IMR-90 (cell line): Measurements from ENCODE around the gene CNTRL. TPM values are rescaled to one million over a fixed set of nuclear protein-coding genes. Genes with fewer than 3 reads are reported as not detected.

Source experiments
- ATAC-seq: fragments of 200-7000 bp; cut with Tn5 transposase; 2 replicates; pipeline ENCODE4 v1.9.1; 2020; ENCODE audit warnings: low read depth, mild to moderate bottlenecking, moderate library complexity
- BruUV-seq: library from RNA; stranded (reverse); fragments of 400-500 nt; replicated peaks from 2 replicates; lab custom pipeline; 2021; lab: Mats Ljungman, UMichigan
- CTCF ChIA-PET: fragments of 300-600 bp; formaldehyde crosslinking; extraction: SDS; loops from one replicate; lab custom pipeline; 2021; ENCODE audit warnings: antibody characterized with exemption; lab: Yijun Ruan, JAX
- POLR2A ChIA-PET: fragments of 300-600 bp; sonication (Branson Sonifier 250); formaldehyde crosslinking; loops from one replicate; lab custom pipeline; 2022; ENCODE audit warnings: antibody characterized with exemption; ENCODE audit not compliant: unreplicated experiment; lab: Charles Lee
- DNase-seq: peaks from one replicate; pipeline ENCODE4 v3.0.0; 2013
- H2AFZ ChIP-seq: replicated peaks from 2 replicates; pipeline ENCODE3; 2013; ENCODE audit warnings: low read length, mild to moderate bottlenecking; ENCODE audit not compliant: poor library complexity
- H2AK5ac ChIP-seq: 2 replicates; pipeline ENCODE4 v1.6.1; 2013; ENCODE audit warnings: low read depth, low read length, inconsistent platforms
- H2AK9ac ChIP-seq: replicated peaks from 2 replicates; pipeline ENCODE3; 2013; ENCODE audit warnings: mild to moderate bottlenecking, low read depth, low read length, moderate library complexity; ENCODE audit not compliant: poor library complexity
- H2BK120ac ChIP-seq: 2 replicates; pipeline ENCODE4 v1.6.1; 2013; ENCODE audit warnings: low read depth, low read length, inconsistent platforms
- H2BK15ac ChIP-seq: 3 replicates; pipeline ENCODE4 v1.6.1; 2013; ENCODE audit warnings: low read depth, low read length, inconsistent platforms
- H2BK20ac ChIP-seq: 2 replicates; pipeline ENCODE4 v1.6.1; 2013; ENCODE audit warnings: low read depth, mild to moderate bottlenecking, inconsistent platforms, low read length, moderate library complexity
- H2BK5ac ChIP-seq: 2 replicates; pipeline ENCODE4 v1.6.1; 2013; ENCODE audit warnings: mild to moderate bottlenecking, low read depth, low read length, inconsistent platforms; ENCODE audit not compliant: poor library complexity, severe bottlenecking
- H3K14ac ChIP-seq: replicated peaks from 2 replicates; pipeline ENCODE4 v1.6.1; 2013; ENCODE audit warnings: low read depth, low read length, inconsistent platforms
- H3K18ac ChIP-seq: 2 replicates; pipeline ENCODE4 v1.6.1; 2013; ENCODE audit warnings: low read depth, low read length, control low read depth
- H3K23ac ChIP-seq: 2 replicates; pipeline ENCODE4 v1.6.1; 2013; ENCODE audit warnings: low read depth, low read length, inconsistent platforms
- H3K27ac ChIP-seq: 2 replicates; pipeline ENCODE4 v1.5.1; 2013; ENCODE audit warnings: mild to moderate bottlenecking, control low read depth, low read length; ENCODE audit not compliant: insufficient read depth
- H3K27me3 ChIP-seq: 2 replicates; pipeline ENCODE4 v1.6.1; 2013; ENCODE audit warnings: low read length; ENCODE audit not compliant: control insufficient read depth, insufficient read depth
- H3K36me3 ChIP-seq: 2 replicates; pipeline ENCODE4 v1.6.1; 2013; ENCODE audit warnings: low read length, mixed read lengths; ENCODE audit not compliant: control insufficient read depth, insufficient read depth
- H3K4ac ChIP-seq: 2 replicates; pipeline ENCODE4 v1.6.1; 2013; ENCODE audit warnings: low read depth, low read length, inconsistent platforms
- H3K4me1 ChIP-seq: 2 replicates; pipeline ENCODE4 v1.6.1; 2013; ENCODE audit warnings: low read length, mixed read lengths; ENCODE audit not compliant: control insufficient read depth, insufficient read depth
- H3K4me2 ChIP-seq: 2 replicates; pipeline ENCODE4 v1.6.1; 2013; ENCODE audit warnings: low read depth, mild to moderate bottlenecking, control low read depth, low read length, moderate library complexity
- H3K4me3 ChIP-seq: 2 replicates; pipeline ENCODE4 v1.5.1; 2013; ENCODE audit warnings: low read depth, mild to moderate bottlenecking, control low read depth, low read length, moderate library complexity; ENCODE audit not compliant: insufficient read depth
- H3K56ac ChIP-seq: 2 replicates; pipeline ENCODE4 v1.6.1; 2013; ENCODE audit warnings: low read length, inconsistent platforms; ENCODE audit not compliant: insufficient read depth; ENCODE audit errors: extremely low read depth
- H3K79me1 ChIP-seq, 2 experiments: 2 replicates each; pipeline ENCODE4 v1.6.1; 2013; ENCODE audit warnings: low read length in 2 of 2, inconsistent platforms in 1 of 2, low read depth in 1 of 2
- H3K9ac ChIP-seq: 2 replicates; pipeline ENCODE4 v1.6.1; 2013; ENCODE audit warnings: low read depth, low read length, control low read depth
- H3K9me1 ChIP-seq: 2 replicates; pipeline ENCODE4 v1.6.1; 2013; ENCODE audit warnings: low read length, inconsistent platforms; ENCODE audit not compliant: insufficient read depth
- H3K9me3 ChIP-seq: 2 replicates; pipeline ENCODE4 v1.6.1; 2013; ENCODE audit warnings: low read length; ENCODE audit not compliant: control insufficient read depth, insufficient read depth
- H4K20me1 ChIP-seq: 2 replicates; pipeline ENCODE4 v1.6.1; 2013; ENCODE audit warnings: low read length, inconsistent platforms; ENCODE audit not compliant: insufficient read depth
- H4K5ac ChIP-seq: 2 replicates; pipeline ENCODE4 v1.6.1; 2013; ENCODE audit warnings: mild to moderate bottlenecking, low read depth, low read length, control low read depth
- H4K8ac ChIP-seq, 2 experiments: 2 replicates each; pipeline ENCODE4 v1.6.1; 2013; ENCODE audit warnings: low read depth in 2 of 2, low read length in 2 of 2, control low read depth in 1 of 2, inconsistent platforms in 1 of 2
- H4K91ac ChIP-seq: 2 replicates; pipeline ENCODE4 v1.6.1; 2013; ENCODE audit warnings: low read depth, low read length, inconsistent platforms; ENCODE audit not compliant: insufficient read depth
- BHLHE40 ChIP-seq: fragments of 150-350 bp; IDR thresholded peaks from 2 replicates; pipeline ENCODE4 v1.6.1; 2016; ENCODE audit warnings: mild to moderate bottlenecking, low read depth, low read length
- CEBPB ChIP-seq: IDR thresholded peaks from 2 replicates; pipeline ENCODE4 v1.6.1; 2012; ENCODE audit warnings: low read depth, low read length, improper control_type of control experiment
- CHD1 ChIP-seq: IDR thresholded peaks from 2 replicates; pipeline ENCODE4 v1.6.1; 2012; ENCODE audit warnings: low read depth, low read length, improper control_type of control experiment
- FOS ChIP-seq: fragments of 150-350 bp; IDR thresholded peaks from 2 replicates; pipeline ENCODE4 v1.6.1; 2016; ENCODE audit warnings: low read depth, low read length
- MAFK ChIP-seq: IDR thresholded peaks from 2 replicates; pipeline ENCODE4 v1.6.1; 2012; ENCODE audit warnings: low read depth, low read length, improper control_type of control experiment
- MAZ ChIP-seq: IDR thresholded peaks from 2 replicates; pipeline ENCODE4 v1.6.1; 2012; ENCODE audit warnings: low read depth, mild to moderate bottlenecking, low read length, improper control_type of control experiment, moderate library complexity, borderline replicate concordance
- MXI1 ChIP-seq: IDR thresholded peaks from 2 replicates; pipeline ENCODE4 v1.6.1; 2012; ENCODE audit warnings: low read depth, mild to moderate bottlenecking, low read length, moderate library complexity, borderline replicate concordance
- NFE2L2 ChIP-seq: fragments of 150-350 bp; IDR thresholded peaks from 2 replicates; pipeline ENCODE4 v1.6.1; 2016; ENCODE audit warnings: low read depth, mild to moderate bottlenecking, low read length
- POLR2A ChIP-seq: IDR thresholded peaks from 2 replicates; pipeline ENCODE4 v1.6.1; 2012; ENCODE audit warnings: mild to moderate bottlenecking, low read depth, low read length
- RAD21 ChIP-seq: IDR thresholded peaks from 2 replicates; pipeline ENCODE4 v1.6.1; 2012; ENCODE audit warnings: low read length, improper control_type of control experiment
- RCOR1 ChIP-seq: IDR thresholded peaks from 2 replicates; pipeline ENCODE4 v1.6.1; 2012; ENCODE audit warnings: mild to moderate bottlenecking, low read length, improper control_type of control experiment; ENCODE audit not compliant: insufficient replicate concordance
- RFX5 ChIP-seq: IDR thresholded peaks from 2 replicates; pipeline ENCODE4 v1.8.0; 2012; ENCODE audit warnings: low read depth, mild to moderate bottlenecking, low read length, moderate library complexity
- SMC3 ChIP-seq: fragments of 150-350 bp; IDR thresholded peaks from 2 replicates; pipeline ENCODE4 v1.6.1; 2016; ENCODE audit warnings: low read depth, mild to moderate bottlenecking, antibody characterized with exemption, low read length, moderate library complexity
- whole genome bisulfite sequencing, 2 experiments: methylation state at CpG; one replicate each; pipeline versions ENCODE4 v1.1.5 to v1.1.7; 2013; ENCODE audit warnings: missing lambda C conversion rate in 2 of 2; ENCODE audit not compliant: insufficient read length in 1 of 2; ENCODE audit errors: extremely low coverage in 2 of 2; 5-methylcytosine and 5-hydroxymethylcytosine counted together
- dilution Hi-C: fragments of 300-500 bp; cut with HindIII; formaldehyde crosslinking; loops from one replicate; pipeline ENCODE4 v1.14.3; 2018; ENCODE audit warnings: low sequenced_read_pairs; ENCODE audit not compliant: unreplicated experiment
- in situ Hi-C: fragments of 300-500 bp; cut with MboI; formaldehyde crosslinking; loops from 3 replicates; pipeline ENCODE4 v1.14.3; 2019; ENCODE audit warnings: low sequenced_read_pairs, inconsistent platforms, mixed read lengths
- intact Hi-C: fragments of 100-400 bp; cut with micrococcal nuclease; formaldehyde crosslinking; loops from 2 replicates; pipeline ENCODE4 v1.10.0; 2022
- polyA plus RNA-seq, 3 experiments: library from polyadenylated mRNA; depleted of rRNA; stranded (reverse); fragments of >200 nt; gene quantifications; 2 replicates each; pipeline ENCODE4 v1.2.3, GENCODE V29; 2012; ENCODE audit warnings: low replicate concordance in 1 of 3
- total RNA-seq: library from RNA; depleted of rRNA; stranded (reverse); fragments of >200 nt; gene quantifications from 2 replicates; pipeline ENCODE4 v1.2.3, GENCODE V29; 2012
- TF ChIP-seq, protein P1 (sequence below): conservative IDR thresholded peaks from 2 replicates; pipeline ENCODE4 v1.5.1; 2012; ENCODE audit warnings: mild to moderate bottlenecking, low read depth, low read length, improper control_type of control experiment
- TF ChIP-seq, protein P2 (sequence below): fragments of 150-350 bp; IDR thresholded peaks from 2 replicates; pipeline ENCODE4 v1.6.1; 2017; ENCODE audit warnings: mild to moderate bottlenecking, antibody characterized with exemption, low read length, low read depth
- TF ChIP-seq, protein P3 (sequence below): fragments of 150-350 bp; IDR thresholded peaks from 2 replicates; pipeline ENCODE4 v1.6.1; 2016; ENCODE audit warnings: low read depth, mild to moderate bottlenecking, low read length, moderate library complexity, borderline replicate concordance

The CNTRL gene
- total and polyA plus RNA-seq, 2 of the 4 experiments (the other 2 are of a cell fraction) = 4.5 to 7.3 TPM

DNA sequence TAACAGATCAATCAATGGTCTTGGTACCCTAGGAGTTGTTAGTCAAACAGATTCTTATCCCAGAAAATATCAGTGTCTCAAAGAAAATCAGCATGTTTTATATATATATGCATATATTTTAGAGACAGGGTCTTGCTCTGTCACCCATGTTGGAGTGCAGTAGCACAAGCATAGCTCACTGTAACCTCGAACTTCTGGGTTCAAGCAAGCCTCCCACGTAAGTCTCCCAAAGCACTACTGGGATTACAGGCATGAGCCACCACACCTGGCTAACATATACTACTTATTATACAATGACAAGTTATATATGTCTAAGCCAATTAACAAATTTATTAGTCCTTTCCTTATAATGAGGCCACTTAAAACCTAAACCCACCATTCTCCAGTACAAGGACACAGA lies 116.5 kb downstream of the CNTRL start:
- dilution Hi-C loops = no loop called here
- CTCF ChIA-PET = no interaction called here
- peaks cover 87% of the 10 kb centered on the region for H4K20me1 ChIP-seq

More for the DNA sequence above, 116.5 kb downstream of the CNTRL start:
- no peak overlapping the region for H3K4ac ChIP-seq
- no peak overlapping the region for H4K8ac ChIP-seq
- ATAC-seq (no peak), DNase-seq (no peak)
- H2BK15ac ChIP-seq = no peak overlapping the region
- no peaks in the 10 kb centered on the region for H3K27me3 ChIP-seq
- no peak overlapping the region for H4K91ac ChIP-seq
- no peak overlapping the region for H3K18ac ChIP-seq
- H3K14ac ChIP-seq = no peak overlapping the region
- no peak overlapping the region for H2AFZ ChIP-seq
- H2AK5ac ChIP-seq = no peak overlapping the region
- H3K79me1 ChIP-seq = peaks cover 0 to 55% of the 10 kb centered on the region in 2 experiments; a peak in 2 of 4 replicates
- POLR2A ChIA-PET = no interaction called here
- H3K4me1 ChIP-seq = peaks cover 2% of the 10 kb centered on the region
- no peak overlapping the region for H2AK9ac ChIP-seq
- peaks cover 3% of the 10 kb centered on the region for H3K9me1 ChIP-seq
- no peak overlapping the region for H3K27ac ChIP-seq
- in situ Hi-C loops = no loop called here
- no peak overlapping the region for H3K23ac ChIP-seq
- no peaks in the 10 kb centered on the region for H3K36me3 ChIP-seq
- H2BK120ac ChIP-seq = no peak overlapping the region
- no peak overlapping the region for H2BK20ac ChIP-seq
- H3K4me3 ChIP-seq = no peak overlapping the region
- no peak overlapping the region for H2BK5ac ChIP-seq
- intact Hi-C loops = no loop called here
- no peaks in the 10 kb centered on the region for H3K9me3 ChIP-seq
- no peak overlapping the region for H4K5ac ChIP-seq
- H3K9ac ChIP-seq = no peak overlapping the region
- no peak overlapping the region for H3K56ac ChIP-seq
- BruUV-seq = no TSS peak
- TF ChIP-seq MAFK (no peak), SMC3 (no peak), POLR2A (no peak), CEBPB (no peak), RCOR1 (no peak), RFX5 (no peak), FOS (no peak), RAD21 (no peak), CHD1 (no peak), BHLHE40 (no peak), MXI1 (no peak), NFE2L2 (no peak), MAZ (no peak)
- TF ChIP-seq, protein P1, sequence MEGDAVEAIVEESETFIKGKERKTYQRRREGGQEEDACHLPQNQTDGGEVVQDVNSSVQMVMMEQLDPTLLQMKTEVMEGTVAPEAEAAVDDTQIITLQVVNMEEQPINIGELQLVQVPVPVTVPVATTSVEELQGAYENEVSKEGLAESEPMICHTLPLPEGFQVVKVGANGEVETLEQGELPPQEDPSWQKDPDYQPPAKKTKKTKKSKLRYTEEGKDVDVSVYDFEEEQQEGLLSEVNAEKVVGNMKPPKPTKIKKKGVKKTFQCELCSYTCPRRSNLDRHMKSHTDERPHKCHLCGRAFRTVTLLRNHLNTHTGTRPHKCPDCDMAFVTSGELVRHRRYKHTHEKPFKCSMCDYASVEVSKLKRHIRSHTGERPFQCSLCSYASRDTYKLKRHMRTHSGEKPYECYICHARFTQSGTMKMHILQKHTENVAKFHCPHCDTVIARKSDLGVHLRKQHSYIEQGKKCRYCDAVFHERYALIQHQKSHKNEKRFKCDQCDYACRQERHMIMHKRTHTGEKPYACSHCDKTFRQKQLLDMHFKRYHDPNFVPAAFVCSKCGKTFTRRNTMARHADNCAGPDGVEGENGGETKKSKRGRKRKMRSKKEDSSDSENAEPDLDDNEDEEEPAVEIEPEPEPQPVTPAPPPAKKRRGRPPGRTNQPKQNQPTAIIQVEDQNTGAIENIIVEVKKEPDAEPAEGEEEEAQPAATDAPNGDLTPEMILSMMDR = no peak
- TF ChIP-seq, protein P2, sequence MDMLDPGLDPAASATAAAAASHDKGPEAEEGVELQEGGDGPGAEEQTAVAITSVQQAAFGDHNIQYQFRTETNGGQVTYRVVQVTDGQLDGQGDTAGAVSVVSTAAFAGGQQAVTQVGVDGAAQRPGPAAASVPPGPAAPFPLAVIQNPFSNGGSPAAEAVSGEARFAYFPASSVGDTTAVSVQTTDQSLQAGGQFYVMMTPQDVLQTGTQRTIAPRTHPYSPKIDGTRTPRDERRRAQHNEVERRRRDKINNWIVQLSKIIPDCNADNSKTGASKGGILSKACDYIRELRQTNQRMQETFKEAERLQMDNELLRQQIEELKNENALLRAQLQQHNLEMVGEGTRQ = no peak
- TF ChIP-seq, protein P3, sequence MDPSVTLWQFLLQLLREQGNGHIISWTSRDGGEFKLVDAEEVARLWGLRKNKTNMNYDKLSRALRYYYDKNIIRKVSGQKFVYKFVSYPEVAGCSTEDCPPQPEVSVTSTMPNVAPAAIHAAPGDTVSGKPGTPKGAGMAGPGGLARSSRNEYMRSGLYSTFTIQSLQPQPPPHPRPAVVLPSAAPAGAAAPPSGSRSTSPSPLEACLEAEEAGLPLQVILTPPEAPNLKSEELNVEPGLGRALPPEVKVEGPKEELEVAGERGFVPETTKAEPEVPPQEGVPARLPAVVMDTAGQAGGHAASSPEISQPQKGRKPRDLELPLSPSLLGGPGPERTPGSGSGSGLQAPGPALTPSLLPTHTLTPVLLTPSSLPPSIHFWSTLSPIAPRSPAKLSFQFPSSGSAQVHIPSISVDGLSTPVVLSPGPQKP = no peak
- WGBS, 2 experiments = no CpG with 5 or more reads among the region's 2 CpGs
- no peak overlapping the region for H3K4me2 ChIP-seq
